HEK293 (cell line): Measurements from ENCODE around the gene PLCL1.

Source experiments
- CTCF ChIA-PET: fragments of 350-600 bp; formaldehyde crosslinking; extraction: SDS; loops from one replicate; lab custom pipeline; 2021; ENCODE audit warnings: antibody characterized with exemption; lab: Yijun Ruan, JAX
- POLR2A ChIA-PET: fragments of 300-600 bp; formaldehyde crosslinking; extraction: SDS; loops from one replicate; lab custom pipeline; 2020; ENCODE audit warnings: antibody characterized with exemption, inconsistent platforms; lab: Yijun Ruan, JAX
- H3K27ac ChIP-seq: fragments of 200-500 bp; sonication (Bioruptor generic); 2 replicates; pipeline ENCODE4 v1.5.1; 2014; ENCODE audit warnings: low read depth, low read length, control low read depth, inconsistent platforms; ENCODE audit errors: extremely low read depth
- H3K36me3 ChIP-seq, 2 experiments: fragments of 200-500 bp in 1 of 2; sonication (Bioruptor generic) in 1 of 2; 1 replicate in 1 of 2; 2 replicates in 1 of 2; pipeline ENCODE4 v1.5.1; 2014 to 2017; ENCODE audit warnings: inconsistent platforms in 2 of 2, low read length in 2 of 2; ENCODE audit not compliant: control insufficient read depth in 2 of 2, insufficient read depth in 1 of 2
- H3K4me1 ChIP-seq: fragments of 200-500 bp; sonication (Bioruptor generic); 2 replicates; pipeline ENCODE4 v1.5.1; 2014; ENCODE audit warnings: mild to moderate bottlenecking, low read length, inconsistent platforms; ENCODE audit not compliant: control insufficient read depth, insufficient read depth
- H3K4me3 ChIP-seq: 2 replicates; pipeline ENCODE4 v1.5.1; 2011; ENCODE audit warnings: low read depth, mild to moderate bottlenecking, control low read depth, low read length, moderate library complexity
- H3K9me3 ChIP-seq: fragments of 200-500 bp; sonication (Bioruptor generic); 2 replicates; pipeline ENCODE4 v1.5.1; 2014; ENCODE audit warnings: low read depth, low read length, inconsistent platforms; ENCODE audit not compliant: control insufficient read depth, insufficient read depth
- KLF17 ChIP-seq: fragments of 450-650 bp; formaldehyde crosslinking; IDR thresholded peaks from 2 replicates; pipeline ENCODE4 v1.5.1; 2016; ENCODE audit warnings: missing biosample characterization, missing genetic modification characterization
- KLF7 ChIP-seq: fragments of 450-650 bp; formaldehyde crosslinking; IDR thresholded peaks from 2 replicates; pipeline ENCODE4 v1.5.1; 2016; ENCODE audit warnings: missing biosample characterization, missing genetic modification characterization, borderline replicate concordance
- PRDM6 ChIP-seq: fragments of 450-650 bp; formaldehyde crosslinking; IDR thresholded peaks from 2 replicates; pipeline ENCODE4 v1.5.1; 2017; ENCODE audit warnings: missing biosample characterization, missing genetic modification characterization
- ZNF148 ChIP-seq: fragments of 450-650 bp; formaldehyde crosslinking; IDR thresholded peaks from 2 replicates; pipeline ENCODE4 v1.5.0; 2017; ENCODE audit warnings: missing biosample characterization, missing genetic modification characterization, borderline replicate concordance
- ZNF202 ChIP-seq: fragments of 450-650 bp; formaldehyde crosslinking; IDR thresholded peaks from 2 replicates; pipeline ENCODE4 v1.5.1; 2016; ENCODE audit warnings: missing biosample characterization, missing genetic modification characterization, borderline replicate concordance
- ZNF629 ChIP-seq: fragments of 450-650 bp; formaldehyde crosslinking; IDR thresholded peaks from 2 replicates; pipeline ENCODE4 v1.5.1; 2017; ENCODE audit warnings: missing biosample characterization, missing genetic modification characterization
- ZNF692 ChIP-seq: fragments of 450-650 bp; formaldehyde crosslinking; IDR thresholded peaks from 2 replicates; pipeline ENCODE4 v1.5.1; 2016; ENCODE audit warnings: missing biosample characterization, missing genetic modification characterization
- TF ChIP-seq, protein P1 (sequence below): fragments of 450-650 bp; formaldehyde crosslinking; IDR thresholded peaks from 2 replicates; pipeline ENCODE4 v1.5.1; 2016; ENCODE audit warnings: missing biosample characterization, missing genetic modification characterization
- TF ChIP-seq, protein P2 (sequence below): fragments of 450-650 bp; formaldehyde crosslinking; IDR thresholded peaks from 2 replicates; pipeline ENCODE4 v1.5.1; 2016; ENCODE audit warnings: missing biosample characterization, missing genetic modification characterization

Gene PLCL1

GRCh38 chr2:197870137-197870536 lies 65.7 kb downstream of the PLCL1 start:
- Histone ChIP-seq H3K36me3 (no peaks in the 10 kb centered on the region), H3K4me3 (no peak overlapping the region), H3K9me3 (no peaks in the 10 kb centered on the region), H3K4me1 (peaks cover 14% of the 10 kb centered on the region; the same call in 1 of the 2 replicates), H3K27ac (no peak overlapping the region; the same call in 1 of the 2 replicates)
- CTCF ChIA-PET = no interaction called here
- POLR2A ChIA-PET = no interaction called here
- TF ChIP-seq ZNF202 (tag by site-specific recombination) (no peak), ZNF148 (tag by site-specific recombination) (no peak), ZNF629 (tag by site-specific recombination) (no peak), ZNF692 (tag by site-specific recombination) (no peak)
- TF ChIP-seq, protein P1, sequence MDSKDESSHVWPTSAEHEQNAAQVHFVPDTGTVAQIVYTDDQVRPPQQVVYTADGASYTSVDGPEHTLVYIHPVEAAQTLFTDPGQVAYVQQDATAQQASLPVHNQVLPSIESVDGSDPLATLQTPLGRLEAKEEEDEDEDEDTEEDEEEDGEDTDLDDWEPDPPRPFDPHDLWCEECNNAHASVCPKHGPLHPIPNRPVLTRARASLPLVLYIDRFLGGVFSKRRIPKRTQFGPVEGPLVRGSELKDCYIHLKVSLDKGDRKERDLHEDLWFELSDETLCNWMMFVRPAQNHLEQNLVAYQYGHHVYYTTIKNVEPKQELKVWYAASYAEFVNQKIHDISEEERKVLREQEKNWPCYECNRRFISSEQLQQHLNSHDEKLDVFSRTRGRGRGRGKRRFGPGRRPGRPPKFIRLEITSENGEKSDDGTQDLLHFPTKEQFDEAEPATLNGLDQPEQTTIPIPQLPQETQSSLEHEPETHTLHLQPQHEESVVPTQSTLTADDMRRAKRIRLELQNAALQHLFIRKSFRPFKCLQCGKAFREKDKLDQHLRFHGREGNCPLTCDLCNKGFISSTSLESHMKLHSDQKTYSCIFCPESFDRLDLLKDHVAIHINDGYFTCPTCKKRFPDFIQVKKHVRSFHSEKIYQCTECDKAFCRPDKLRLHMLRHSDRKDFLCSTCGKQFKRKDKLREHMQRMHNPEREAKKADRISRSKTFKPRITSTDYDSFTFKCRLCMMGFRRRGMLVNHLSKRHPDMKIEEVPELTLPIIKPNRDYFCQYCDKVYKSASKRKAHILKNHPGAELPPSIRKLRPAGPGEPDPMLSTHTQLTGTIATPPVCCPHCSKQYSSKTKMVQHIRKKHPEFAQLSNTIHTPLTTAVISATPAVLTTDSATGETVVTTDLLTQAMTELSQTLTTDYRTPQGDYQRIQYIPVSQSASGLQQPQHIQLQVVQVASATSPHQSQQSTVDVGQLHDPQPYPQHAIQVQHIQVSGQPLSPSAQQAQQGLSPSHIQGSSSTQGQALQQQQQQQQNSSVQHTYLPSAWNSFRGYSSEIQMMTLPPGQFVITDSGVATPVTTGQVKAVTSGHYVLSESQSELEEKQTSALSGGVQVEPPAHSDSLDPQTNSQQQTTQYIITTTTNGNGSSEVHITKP (tag by site-specific recombination) = no peak

DNA sequence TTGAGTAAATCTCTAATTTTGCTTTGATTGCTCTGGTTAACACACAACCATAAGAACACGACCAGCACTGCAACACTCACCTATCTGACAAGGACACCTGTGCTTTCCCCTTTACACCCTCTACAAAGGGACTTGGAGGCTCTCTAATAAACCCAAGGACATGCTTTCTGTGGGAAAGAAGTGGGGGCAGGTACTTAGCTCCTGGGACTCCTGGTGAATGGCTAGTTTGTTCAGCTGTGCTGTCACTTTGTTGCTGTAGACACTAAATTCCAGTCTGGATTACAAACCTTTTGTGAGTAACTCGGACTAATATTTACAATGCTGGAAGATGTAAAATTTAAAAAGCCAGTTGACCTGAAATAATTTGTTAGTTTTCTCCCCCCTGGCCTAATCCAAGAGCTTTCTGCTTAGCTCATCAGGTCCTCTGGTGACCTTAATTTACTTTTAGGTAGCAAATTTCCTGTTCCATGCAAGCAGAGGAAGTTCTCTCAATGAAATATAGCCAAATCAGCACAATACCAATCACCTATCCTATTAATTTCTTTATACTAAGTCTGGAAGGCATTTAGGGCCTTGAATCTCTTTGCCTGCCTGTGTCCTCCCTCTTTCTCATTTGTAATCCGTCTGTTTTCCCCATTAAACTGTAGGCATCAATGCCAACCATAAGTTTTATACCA lies 67.5 kb downstream of the PLCL1 start:
- no peaks in the 10 kb centered on the region for H3K36me3 ChIP-seq
- H3K4me1 ChIP-seq = peaks cover 14% of the 10 kb centered on the region; the same call in 1 of the 2 replicates
- H3K9me3 ChIP-seq = no peaks in the 10 kb centered on the region
- TF ChIP-seq, protein P2, sequence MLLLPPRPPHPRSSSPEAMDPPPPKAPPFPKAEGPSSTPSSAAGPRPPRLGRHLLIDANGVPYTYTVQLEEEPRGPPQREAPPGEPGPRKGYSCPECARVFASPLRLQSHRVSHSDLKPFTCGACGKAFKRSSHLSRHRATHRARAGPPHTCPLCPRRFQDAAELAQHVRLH (tag by site-specific recombination) = no peak
- TF ChIP-seq KLF17 (tag by site-specific recombination) = no peak
- no peak for TF ChIP-seq PRDM6 (tag by site-specific recombination)
- TF ChIP-seq KLF7 (tag by site-specific recombination) = no peak
- ChIA-PET POLR2A (no interaction called here), CTCF (no interaction called here)
- no peak overlapping the region for H3K4me3 ChIP-seq
- no peak overlapping the region for H3K27ac ChIP-seq
